ENCODE data around the gene GNPNAT1. TPM values are rescaled to one million over a fixed set of nuclear protein-coding genes. Genes with fewer than 3 reads are reported as not detected.
"Not testable (repeated sequence)": the region's sequence is repeated elsewhere in the genome, so short reads cannot be mapped to it uniquely, and the experiment has no call there.

Gene GNPNAT1
- total RNA-seq, 1 donor from 2014 or later, result 41.8 TPM

DNA sequence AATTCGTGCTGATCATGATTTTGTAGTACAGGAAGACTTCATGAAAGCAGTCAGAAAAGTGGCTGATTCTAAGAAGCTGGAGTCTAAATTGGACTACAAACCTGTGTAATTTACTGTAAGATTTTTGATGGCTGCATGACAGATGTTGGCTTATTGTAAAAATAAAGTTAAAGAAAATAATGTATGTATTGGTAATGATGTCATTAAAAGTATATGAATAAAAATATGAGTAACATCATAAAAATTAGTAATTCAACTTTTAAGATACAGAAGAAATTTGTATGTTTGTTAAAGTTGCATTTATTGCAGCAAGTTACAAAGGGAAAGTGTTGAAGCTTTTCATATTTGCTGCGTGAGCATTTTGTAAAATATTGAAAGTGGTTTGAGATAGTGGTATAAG lies 63.9 kb downstream of the GNPNAT1 start:
- H3K9ac ChIP-seq; H3K4me3 ChIP-seq; DNase-seq (ENCODE audit: low spot score); H3K4me1 Mint-ChIP-seq; H3K27ac ChIP-seq; H3K4me1 ChIP-seq; H3K4me2 ChIP-seq; H3K9me3 Mint-ChIP-seq; H3K27me3 ChIP-seq; H2AFZ ChIP-seq (replicated peaks); H3K27me3 Mint-ChIP-seq (ENCODE audit: insufficient read depth, low read depth); H4K20me1 ChIP-seq (ENCODE audit: low read depth); H3K9me3 ChIP-seq (ENCODE audit: low read depth); H3K27ac Mint-ChIP-seq; H3K4me3 Mint-ChIP-seq: not testable (repeated sequence)
- H3K79me2 ChIP-seq (ENCODE audit: low read depth), result peaks cover 35% of the 10 kb centered on the region
- H3K36me3 ChIP-seq, result peaks cover 14% of the 10 kb centered on the region
- H3F3A ChIP-seq (ENCODE audit: low read depth), result peaks cover 23% of the 10 kb centered on the region
- peaks cover 22% of the 10 kb centered on the region for H3K36me3 Mint-ChIP-seq

Small RNAs within 50 kb of the gene (small RNA-seq; reads per million reads assigned to genes)
- not detected for gene AL139317.2

Other genes with a start within 250 kb of the GNPNAT1 start
- gene TXNDC16, start 239.1 kb downstream of the GNPNAT1 start, total RNA-seq (ENCODE audit: low replicate concordance), result 17.9 and 22.6 TPM in 2 replicates
- gene GPR137C, start 238.8 kb downstream of the GNPNAT1 start, total RNA-seq (ENCODE audit: low replicate concordance), result 7.1 and 9.3 TPM in 2 replicates
- 41.1 and 54.1 TPM in 2 replicates for gene ERO1A, start 96.0 kb downstream of the GNPNAT1 start, total RNA-seq (ENCODE audit: low replicate concordance)
- 132 and 265 TPM in 2 replicates for gene PSMC6, start 84.4 kb downstream of the GNPNAT1 start, total RNA-seq (ENCODE audit: low replicate concordance)
- gene STYX, start 61.4 kb downstream of the GNPNAT1 start, total RNA-seq (ENCODE audit: low replicate concordance), result 33.6 and 55.7 TPM in 2 replicates
- 114 and 166 TPM in 2 replicates for gene FERMT2, start 159.4 kb upstream of the GNPNAT1 start, total RNA-seq (ENCODE audit: low replicate concordance)

Measured in neural progenitor cell (in vitro differentiated cells).